ELF-1 (cell line): ENCODE results near the gene GNRH2.
A peak's percentile ranks its signal among the peaks of the same experiment; 100 is the strongest.
"Not testable (repeated sequence)": the region's sequence is repeated elsewhere in the genome, so short reads cannot be mapped to it uniquely, and the experiment has no call there.

ENCODE experiments used
- DNase-seq: peaks from one replicate; pipeline ENCODE4 v3.0.0-alpha.2; 2016; ENCODE audit warnings: low read depth, low spot score

The GNRH2 gene

GRCh38 chr20:3072530-3073250 is 29.3 kb downstream of the GNRH2 start:
- DNase-seq = no peak

GRCh38 chr20:3073251-3073643 is 29.8 kb downstream of the GNRH2 start:
- not testable (repeated sequence) for DNase-seq

GRCh38 chr20:3074812-3075211 is 31.4 kb downstream of the GNRH2 start:
- DNase-seq = no peak

GRCh38 chr20:3075315-3075714 is 31.9 kb downstream of the GNRH2 start:
- DNase-seq = not testable (repeated sequence)

GRCh38 chr20:3077618-3078134 is 34.3 kb downstream of the GNRH2 start:
- no peak for DNase-seq

- DNase-seq = no peak
Observed at GRCh38 chr20:3080939-3081388, 37.5 kb downstream of the GNRH2 start.

- DNase-seq = no peak
Observed at GRCh38 chr20:3081641-3082040, 38.2 kb downstream of the GNRH2 start.

- no peak for DNase-seq
Observed at GRCh38 chr20:3082306-3082951, 39.0 kb downstream of the GNRH2 start.

GRCh38 chr20:3082955-3083952 is 39.8 kb downstream of the GNRH2 start:
- no peak for DNase-seq

GRCh38 chr20:3084283-3084985 is 41.0 kb downstream of the GNRH2 start, which contains the start of gene AVP:
Gene AVP, minus strand, starts transcription at chr20:3084724. Its CDS starts 50 bp downstream, at chr20:3084674.
- DNase-seq = no peak

- DNase-seq = no peak
Observed at GRCh38 chr20:3084986-3085360, 41.6 kb downstream of the GNRH2 start.

- no peak for DNase-seq
Observed at GRCh38 chr20:3085571-3086072, 42.2 kb downstream of the GNRH2 start.

- DNase-seq = no peak
Observed at GRCh38 chr20:3088031-3088430, 44.6 kb downstream of the GNRH2 start.

GRCh38 chr20:3090565-3090964 is 47.1 kb downstream of the GNRH2 start:
- no peak for DNase-seq

- DNase-seq = peak; percentile 45
Observed at GRCh38 chr20:3092611-3093379, 49.4 kb downstream of the GNRH2 start.

- no peak for DNase-seq
Observed at GRCh38 chr20:3093861-3094361, 50.5 kb downstream of the GNRH2 start.

- DNase-seq = no peak
Observed at GRCh38 chr20:3094848-3095629, 51.6 kb downstream of the GNRH2 start.
